SIG-M5 treated with dmso at 0.1 percent for 504 hours (cell line): ENCODE data around the gene ANAPC7.
"Not testable (repeated sequence)": the region's sequence is repeated elsewhere in the genome, so short reads cannot be mapped to it uniquely, and the experiment has no call there.

Experiments
- DNase-seq: peaks from one replicate; lab custom pipeline; 2025; ENCODE audit not compliant: unreplicated experiment; lab: John Stamatoyannopoulos, UW

ANAPC7 gene

DNA sequence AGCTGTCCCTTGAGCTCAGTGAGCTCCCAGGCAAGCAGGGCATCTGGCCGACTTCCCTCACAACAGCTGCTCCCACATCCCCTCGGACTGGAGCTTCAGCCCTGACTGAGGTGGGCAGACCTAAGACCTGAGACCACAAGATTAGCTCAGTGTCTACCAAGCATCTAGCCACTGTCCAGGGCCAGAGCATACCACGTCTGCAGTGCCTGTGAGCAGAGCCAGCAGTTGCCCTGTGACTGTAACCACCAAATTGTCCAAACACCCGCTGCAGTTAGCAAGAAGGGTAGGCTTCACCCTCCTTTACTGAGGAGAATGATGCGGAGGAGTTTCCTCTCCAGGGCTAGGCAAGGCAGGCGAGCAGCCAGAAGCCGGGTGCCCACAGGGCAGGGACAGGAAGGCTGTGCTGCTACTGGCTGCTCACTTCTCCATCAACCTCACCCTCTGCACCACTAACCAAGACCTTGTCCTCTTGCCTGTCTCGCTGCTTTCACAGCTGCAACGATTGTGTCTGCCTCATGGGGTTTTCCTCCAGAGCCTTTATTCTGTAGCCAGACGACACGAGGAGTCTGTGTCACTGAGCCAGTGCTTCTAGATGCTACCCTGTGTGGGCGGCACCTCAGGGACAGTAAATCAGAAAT lies 53.9 kb downstream of the ANAPC7 start:
- DNase-seq: no peak

DNA sequence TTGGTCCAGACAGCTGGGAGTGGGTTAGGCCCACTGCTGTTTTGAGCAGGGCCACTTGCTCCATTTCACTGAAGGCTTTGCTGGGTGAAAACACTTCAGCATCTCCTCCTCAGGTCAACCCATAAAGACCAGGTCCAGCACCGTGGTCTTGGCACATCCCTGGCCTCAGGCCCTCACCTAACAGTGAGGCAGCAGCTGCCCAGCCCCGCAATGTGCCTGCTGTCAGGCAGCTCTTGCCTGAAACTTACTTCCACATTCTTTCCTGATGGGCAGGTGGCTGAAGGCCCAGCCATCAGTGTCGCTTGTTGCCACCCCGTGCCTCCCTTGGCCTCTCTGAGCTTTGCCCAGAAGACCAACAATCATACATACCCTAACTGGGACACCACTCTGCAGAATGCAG lies 54.4 kb downstream of the ANAPC7 start:
- no peak for DNase-seq

DNA sequence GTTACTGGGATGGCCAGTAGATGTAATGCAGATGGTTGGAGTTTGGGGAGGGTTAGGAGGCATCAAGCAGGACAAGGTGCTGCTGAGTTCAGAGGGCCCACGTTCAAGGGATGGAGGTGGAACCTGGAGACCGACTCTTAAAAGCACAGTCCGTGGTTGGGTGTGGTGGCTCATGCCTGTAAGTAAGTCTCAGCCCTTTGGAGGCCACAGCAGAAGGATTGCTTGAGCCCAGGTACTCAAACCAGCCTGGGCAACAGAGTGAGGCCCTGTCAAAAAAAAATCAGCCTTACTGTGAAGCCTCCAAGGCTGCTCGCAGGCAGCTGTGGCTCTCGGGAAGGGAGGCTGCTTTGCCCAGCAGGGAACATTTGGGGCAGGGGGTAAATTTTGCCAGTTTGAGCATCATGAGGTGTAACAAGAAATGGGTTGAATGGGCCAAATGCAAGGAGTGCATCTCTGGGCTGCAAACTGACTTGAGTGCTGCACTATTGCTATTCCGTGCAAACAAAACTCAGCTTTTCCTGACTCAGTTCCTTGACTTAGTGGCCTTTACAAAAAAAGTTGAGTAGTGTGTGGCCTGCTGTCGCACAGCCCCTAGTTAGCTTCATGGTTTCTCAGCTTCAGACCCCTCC lies 55.0 kb downstream of the ANAPC7 start:
- no peak for DNase-seq

DNA sequence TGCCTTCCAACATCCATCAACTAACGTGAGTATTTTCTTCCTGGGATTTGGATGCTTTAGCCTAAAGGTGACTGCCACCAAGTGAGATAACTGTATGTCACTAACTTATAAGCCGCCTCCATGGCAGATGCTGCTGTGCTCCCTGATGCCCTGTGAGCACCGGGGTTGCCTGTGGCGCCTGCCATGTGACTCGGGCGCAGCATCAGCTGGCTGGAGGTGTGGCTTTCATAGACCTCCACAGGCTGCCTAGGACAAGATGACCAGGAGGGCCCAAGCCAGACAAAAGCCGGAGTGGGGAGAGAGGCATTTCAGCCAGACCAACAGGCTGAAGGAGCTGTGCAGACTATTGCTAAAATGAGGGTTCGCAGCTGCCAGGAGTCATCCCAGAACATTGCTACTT lies 55.7 kb downstream of the ANAPC7 start:
- no peak for DNase-seq

- DNase-seq: no peak
Observed at GRCh38 chr12:110345963-110346362, 57.5 kb downstream of the ANAPC7 start.

DNA sequence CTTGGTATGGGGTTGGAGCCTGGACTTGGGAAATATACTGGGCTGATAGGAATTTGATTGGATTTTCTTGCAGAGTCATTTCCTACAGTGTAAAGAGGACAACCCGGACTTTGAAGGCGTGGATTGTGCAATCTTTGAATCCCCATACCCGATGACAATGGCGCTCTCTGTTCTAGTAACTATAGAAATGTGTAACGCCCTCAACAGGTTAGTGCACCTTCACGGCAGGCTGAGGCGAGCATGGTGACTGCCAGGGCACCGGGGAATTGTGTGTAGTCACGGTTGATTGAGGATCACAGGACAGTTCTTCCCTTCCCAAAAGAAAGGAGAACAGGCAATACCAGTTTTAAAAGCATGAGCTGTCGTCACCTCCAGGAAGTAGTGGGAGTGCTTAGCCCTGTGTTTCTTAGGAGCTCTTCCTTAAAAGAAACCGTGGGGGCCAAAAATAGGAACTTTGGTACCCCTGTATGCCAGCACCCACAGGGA lies 58.3 kb downstream of the ANAPC7 start:
- DNase-seq: peak; percentile 60

DNA sequence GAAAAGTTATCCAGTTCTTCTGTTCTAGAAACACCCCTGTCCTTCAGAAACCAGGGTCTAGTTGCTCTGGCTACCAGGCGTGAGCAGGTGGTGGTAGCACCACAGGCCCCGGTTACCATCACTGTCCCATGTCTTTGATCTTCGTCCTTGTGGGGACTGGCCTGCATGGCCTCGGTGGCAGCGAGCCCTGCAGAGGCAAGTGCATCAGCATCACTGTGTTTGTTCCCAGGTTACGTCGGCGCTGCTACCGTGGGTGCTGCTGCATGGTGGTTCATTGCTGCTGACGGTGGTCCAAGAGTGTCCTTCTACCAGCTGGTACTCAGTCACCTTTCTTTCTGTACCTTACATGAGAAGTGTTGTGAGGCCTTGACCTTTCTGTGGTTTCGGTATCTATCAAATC lies 58.9 kb downstream of the ANAPC7 start:
- DNase-seq: no peak

GRCh38 chr12:110343736-110344555 lies 59.6 kb downstream of the ANAPC7 start:
- no peak for DNase-seq

DNA sequence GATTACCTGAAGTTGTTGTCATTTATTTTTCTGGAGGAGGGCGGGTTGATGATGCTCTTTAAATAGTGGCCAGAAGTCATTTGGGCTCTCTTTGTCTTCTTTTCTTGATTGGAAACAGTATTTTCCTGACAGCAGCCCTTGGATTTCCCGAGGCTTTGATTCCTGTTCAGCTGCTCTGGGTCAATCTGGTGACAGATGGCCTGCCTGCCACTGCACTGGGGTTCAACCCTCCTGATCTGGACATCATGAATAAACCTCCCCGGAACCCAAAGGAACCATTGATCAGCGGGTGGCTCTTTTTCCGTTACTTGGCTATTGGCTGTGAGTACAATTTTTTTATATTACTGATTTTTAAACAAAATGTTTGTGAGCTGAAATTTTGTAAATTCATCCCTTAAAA lies 60.4 kb downstream of the ANAPC7 start:
- no peak for DNase-seq

DNA sequence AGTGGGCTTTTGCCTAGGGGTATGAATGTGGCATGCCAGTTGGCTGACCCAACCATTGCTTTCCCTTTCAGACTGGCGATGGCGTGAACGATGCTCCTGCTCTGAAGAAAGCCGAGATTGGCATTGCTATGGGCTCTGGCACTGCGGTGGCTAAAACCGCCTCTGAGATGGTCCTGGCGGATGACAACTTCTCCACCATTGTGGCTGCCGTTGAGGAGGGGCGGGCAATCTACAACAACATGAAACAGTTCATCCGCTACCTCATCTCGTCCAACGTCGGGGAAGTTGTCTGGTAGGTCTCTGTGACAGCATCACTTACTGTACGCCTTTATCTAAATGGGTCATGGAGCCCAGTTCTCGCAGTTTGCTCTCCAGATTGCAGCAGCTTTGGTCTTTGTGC lies 61.4 kb downstream of the ANAPC7 start:
- no peak for DNase-seq

DNA sequence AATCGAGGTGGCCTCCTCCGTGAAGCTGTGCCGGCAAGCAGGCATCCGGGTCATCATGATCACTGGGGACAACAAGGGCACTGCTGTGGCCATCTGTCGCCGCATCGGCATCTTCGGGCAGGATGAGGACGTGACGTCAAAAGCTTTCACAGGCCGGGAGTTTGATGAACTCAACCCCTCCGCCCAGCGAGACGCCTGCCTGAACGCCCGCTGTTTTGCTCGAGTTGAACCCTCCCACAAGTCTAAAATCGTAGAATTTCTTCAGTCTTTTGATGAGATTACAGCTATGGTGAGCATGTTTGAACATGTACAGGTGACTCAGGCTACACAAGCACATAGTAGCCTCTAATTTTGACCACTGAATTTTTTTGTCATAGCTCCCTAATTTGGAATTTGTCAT lies 62.8 kb downstream of the ANAPC7 start:
- DNase-seq: no peak

GRCh38 chr12:110340261-110340660 lies 63.2 kb downstream of the ANAPC7 start:
- not testable (repeated sequence) for DNase-seq

DNA sequence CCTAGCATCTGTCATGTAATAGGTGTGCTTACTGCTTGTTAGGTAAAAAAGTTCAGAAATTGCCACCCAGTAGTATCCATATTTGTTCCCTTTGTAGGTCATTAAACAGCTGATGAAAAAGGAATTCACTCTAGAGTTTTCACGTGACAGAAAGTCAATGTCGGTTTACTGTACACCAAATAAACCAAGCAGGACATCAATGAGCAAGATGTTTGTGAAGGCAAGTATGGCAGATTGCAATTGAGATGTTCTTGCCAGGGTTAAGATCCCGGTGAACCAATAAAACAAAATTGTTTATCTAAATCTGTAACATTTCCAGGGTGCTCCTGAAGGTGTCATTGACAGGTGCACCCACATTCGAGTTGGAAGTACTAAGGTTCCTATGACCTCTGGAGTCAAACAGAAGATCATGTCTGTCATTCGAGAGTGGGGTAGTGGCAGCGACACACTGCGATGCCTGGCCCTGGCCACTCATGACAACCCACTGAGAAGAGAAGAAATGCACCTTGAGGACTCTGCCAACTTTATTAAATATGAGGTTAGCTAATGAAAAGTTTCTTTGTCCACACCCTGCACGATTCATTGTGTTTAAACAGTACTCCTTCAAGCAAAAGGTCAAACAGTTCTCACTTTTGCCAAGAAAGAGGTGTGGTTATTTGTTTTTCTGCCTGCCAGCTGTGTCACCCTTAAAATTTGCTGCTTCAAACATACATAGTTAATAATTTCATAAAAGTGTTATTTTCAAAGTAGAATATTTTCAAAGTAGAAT lies 64.1 kb downstream of the ANAPC7 start:
- no peak for DNase-seq

- no peak for DNase-seq
Observed at GRCh38 chr12:110338754-110339153, 64.8 kb downstream of the ANAPC7 start.

DNA sequence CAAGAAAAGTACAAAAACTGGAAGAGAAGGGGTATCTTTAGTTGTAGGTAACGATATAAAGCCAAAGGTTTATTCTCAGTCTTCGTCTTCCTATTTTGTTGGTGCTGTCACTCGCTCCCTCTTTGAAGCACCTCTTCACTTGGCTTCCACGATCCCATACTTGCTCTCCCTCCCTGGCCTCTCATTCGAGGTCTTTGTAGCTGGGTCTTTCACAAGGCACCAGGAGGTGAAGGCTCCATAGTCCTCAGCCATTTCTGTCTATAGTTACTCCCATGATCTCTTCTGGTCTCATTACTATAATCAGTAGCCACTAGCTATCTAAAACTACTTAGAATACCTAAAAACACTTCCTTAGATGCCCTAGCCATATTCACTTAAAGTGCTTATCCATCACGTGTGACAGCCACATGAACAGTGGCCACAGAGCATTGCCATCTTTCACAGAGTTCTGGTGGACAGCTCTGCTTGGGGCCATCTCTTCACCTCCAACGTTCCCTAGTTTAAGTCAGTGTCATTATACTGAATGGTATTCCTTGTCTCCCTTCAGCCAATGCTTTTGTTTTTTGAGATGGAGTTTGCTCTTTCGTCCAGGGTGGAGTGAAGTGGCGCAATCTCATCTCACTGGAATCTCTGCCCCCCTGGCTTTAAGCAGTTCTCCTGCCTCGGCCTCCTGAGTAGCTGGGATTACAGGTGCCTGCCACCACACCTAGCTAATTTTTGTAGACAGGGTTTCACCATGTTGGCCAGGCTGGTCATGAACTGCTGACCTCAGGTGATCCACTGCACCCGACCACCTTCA lies 65.4 kb downstream of the ANAPC7 start:
- no peak for DNase-seq

GRCh38 chr12:110335481-110336045 lies 67.9 kb downstream of the ANAPC7 start:
- no peak for DNase-seq

GRCh38 chr12:110333201-110333600 lies 70.3 kb downstream of the ANAPC7 start:
- DNase-seq: no peak

DNA sequence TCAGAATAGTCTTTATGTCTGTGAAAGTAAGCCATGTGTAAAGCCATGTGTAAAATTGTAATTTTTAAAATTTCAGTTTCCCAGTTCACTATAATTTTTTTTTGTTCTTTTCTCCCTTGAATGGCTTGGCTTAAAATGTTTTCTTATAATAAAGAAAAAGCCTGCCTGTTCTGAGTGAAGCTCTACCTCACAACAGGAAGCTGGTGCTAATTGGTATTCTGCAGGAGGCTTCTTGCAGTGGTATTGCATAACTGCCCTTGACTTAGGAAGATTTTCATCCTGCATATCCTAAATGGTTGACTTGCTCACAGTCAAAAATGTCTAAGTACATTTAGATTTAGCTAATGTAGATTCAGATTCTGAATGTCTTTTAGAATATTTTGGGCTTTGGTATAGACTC lies 73.0 kb downstream of the ANAPC7 start:
- peak; percentile 73 for DNase-seq

- DNase-seq: no peak
Observed at GRCh38 chr12:110330124-110330523, 73.4 kb downstream of the ANAPC7 start.

DNA sequence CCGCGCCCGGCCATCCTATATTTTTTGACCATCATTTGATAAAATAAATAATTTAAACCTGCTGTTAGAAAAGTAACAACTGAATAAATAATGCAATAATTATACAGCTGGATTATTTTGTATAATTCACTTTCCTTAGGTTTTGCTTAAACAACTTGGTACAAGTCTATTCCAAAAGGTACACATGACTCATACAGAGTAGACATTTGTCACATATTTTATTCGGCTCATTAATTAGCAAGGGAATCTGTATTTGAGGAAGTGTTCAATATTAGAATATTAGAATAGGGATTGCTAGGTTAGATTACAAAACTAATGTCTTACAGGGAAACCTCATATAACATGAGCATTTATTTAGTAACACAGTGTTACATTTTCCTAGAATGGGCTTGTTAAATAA lies 73.8 kb downstream of the ANAPC7 start:
- DNase-seq: no peak
